GM23338 (cell line): ENCODE results near the gene TMTC2.

ENCODE experiments used
- CREB1 ChIP-seq: fragments of 250-450 bp; sonication (Bioruptor Pico); IDR thresholded peaks from 2 replicates; pipeline ENCODE4 v1.5.0; 2020; ENCODE audit warnings: low read depth, mild to moderate bottlenecking, moderate library complexity
- EZH2 ChIP-seq: fragments of 200-600 bp; sonication (generic); IDR thresholded peaks from one replicate; pipeline ENCODE4 v1.8.0; 2017; ENCODE audit warnings: antibody characterized with exemption, mild to moderate bottlenecking, low read depth; ENCODE audit not compliant: unreplicated experiment
- EZH2phosphoT487 ChIP-seq: fragments of 200-600 bp; sonication (generic); IDR thresholded peaks from one replicate; pipeline ENCODE4 v1.8.1; 2018; ENCODE audit warnings: antibody characterized with exemption; ENCODE audit not compliant: unreplicated experiment
- JUNB ChIP-seq: IDR thresholded peaks from one replicate; pipeline ENCODE4 v1.6.1; 2016; ENCODE audit warnings: antibody characterized with exemption; ENCODE audit not compliant: unreplicated experiment
- NANOG ChIP-seq: IDR thresholded peaks from 2 replicates; pipeline ENCODE4 v1.6.1; 2016; ENCODE audit warnings: antibody characterized with exemption, borderline replicate concordance
- POLR2AphosphoS5 ChIP-seq: IDR thresholded peaks from 2 replicates; pipeline ENCODE4 v1.6.1; 2016; ENCODE audit warnings: antibody characterized with exemption, low read depth
- STAT1 ChIP-seq: IDR thresholded peaks from one replicate; pipeline ENCODE4 v1.6.1; 2016; ENCODE audit warnings: antibody characterized with exemption; ENCODE audit not compliant: unreplicated experiment
- ZNF114 ChIP-seq: fragments of 250-450 bp; sonication (Bioruptor Pico); IDR thresholded peaks from 2 replicates; pipeline ENCODE4 v1.5.0; 2020; ENCODE audit warnings: mild to moderate bottlenecking, moderate library complexity
- ZNF331 ChIP-seq: fragments of 250-450 bp; sonication (Bioruptor Pico); IDR thresholded peaks from 2 replicates; pipeline ENCODE4 v1.5.0; 2020; ENCODE audit warnings: low read depth, mild to moderate bottlenecking, moderate library complexity
- TF ChIP-seq, protein P1 (sequence below), 2 experiments: fragments of 200-600 bp in 1 of 2; sonication (generic) in 1 of 2; conservative IDR thresholded peaks; 2 replicates each; pipeline versions ENCODE4 v1.5.1 to v1.6.1; 2016 to 2017; ENCODE audit warnings: antibody characterized with exemption in 2 of 2, low read depth in 2 of 2, mild to moderate bottlenecking in 2 of 2, moderate library complexity in 1 of 2
- TF ChIP-seq, protein P2 (sequence below): IDR thresholded peaks from one replicate; pipeline ENCODE4 v1.6.1; 2018; ENCODE audit warnings: antibody characterized with exemption; ENCODE audit not compliant: unreplicated experiment
- TF ChIP-seq, protein P3 (sequence below): fragments of 250-450 bp; sonication (Bioruptor Pico); IDR thresholded peaks from 2 replicates; pipeline ENCODE4 v1.5.0; 2020; ENCODE audit warnings: mild to moderate bottlenecking, moderate library complexity
- TF ChIP-seq, protein P4 (sequence below): IDR thresholded peaks from 2 replicates; pipeline ENCODE4 v1.6.1; 2016; ENCODE audit warnings: antibody characterized with exemption

DNA sequence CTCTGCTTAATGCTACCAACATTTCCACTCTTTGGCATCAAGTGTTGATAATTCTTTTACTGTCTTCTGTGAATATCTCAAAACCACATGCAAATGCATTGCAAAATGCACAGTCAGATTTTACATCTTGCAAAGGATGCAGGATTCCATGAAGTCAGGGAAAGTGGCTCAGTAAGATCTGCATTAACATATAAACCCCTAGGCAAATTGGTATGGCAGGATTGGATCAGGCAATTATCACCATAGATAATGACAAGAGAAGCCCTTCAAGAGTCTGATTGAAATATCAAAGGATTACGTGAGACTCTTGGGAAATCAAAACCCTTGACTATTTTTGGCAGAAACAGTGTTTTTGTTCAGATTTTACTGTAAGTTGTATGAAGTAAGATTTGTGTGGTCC is 71.0 kb downstream of the TMTC2 start:
- TF ChIP-seq EZH2 (no peak), ZNF331 (CRISPR knock-in tag) (no peak), NANOG (no peak), CREB1 (CRISPR knock-in tag) (no peak), ZNF114 (no peak), JUNB (no peak), EZH2phosphoT487 (no peak), POLR2AphosphoS5 (no peak), STAT1 (no peak)
- TF ChIP-seq, protein P1, sequence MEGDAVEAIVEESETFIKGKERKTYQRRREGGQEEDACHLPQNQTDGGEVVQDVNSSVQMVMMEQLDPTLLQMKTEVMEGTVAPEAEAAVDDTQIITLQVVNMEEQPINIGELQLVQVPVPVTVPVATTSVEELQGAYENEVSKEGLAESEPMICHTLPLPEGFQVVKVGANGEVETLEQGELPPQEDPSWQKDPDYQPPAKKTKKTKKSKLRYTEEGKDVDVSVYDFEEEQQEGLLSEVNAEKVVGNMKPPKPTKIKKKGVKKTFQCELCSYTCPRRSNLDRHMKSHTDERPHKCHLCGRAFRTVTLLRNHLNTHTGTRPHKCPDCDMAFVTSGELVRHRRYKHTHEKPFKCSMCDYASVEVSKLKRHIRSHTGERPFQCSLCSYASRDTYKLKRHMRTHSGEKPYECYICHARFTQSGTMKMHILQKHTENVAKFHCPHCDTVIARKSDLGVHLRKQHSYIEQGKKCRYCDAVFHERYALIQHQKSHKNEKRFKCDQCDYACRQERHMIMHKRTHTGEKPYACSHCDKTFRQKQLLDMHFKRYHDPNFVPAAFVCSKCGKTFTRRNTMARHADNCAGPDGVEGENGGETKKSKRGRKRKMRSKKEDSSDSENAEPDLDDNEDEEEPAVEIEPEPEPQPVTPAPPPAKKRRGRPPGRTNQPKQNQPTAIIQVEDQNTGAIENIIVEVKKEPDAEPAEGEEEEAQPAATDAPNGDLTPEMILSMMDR (conservative IDR thresholded peaks at IDR 0.05; ENCODE audit: low read depth in 2 of 2): no peak
- TF ChIP-seq, protein P2, sequence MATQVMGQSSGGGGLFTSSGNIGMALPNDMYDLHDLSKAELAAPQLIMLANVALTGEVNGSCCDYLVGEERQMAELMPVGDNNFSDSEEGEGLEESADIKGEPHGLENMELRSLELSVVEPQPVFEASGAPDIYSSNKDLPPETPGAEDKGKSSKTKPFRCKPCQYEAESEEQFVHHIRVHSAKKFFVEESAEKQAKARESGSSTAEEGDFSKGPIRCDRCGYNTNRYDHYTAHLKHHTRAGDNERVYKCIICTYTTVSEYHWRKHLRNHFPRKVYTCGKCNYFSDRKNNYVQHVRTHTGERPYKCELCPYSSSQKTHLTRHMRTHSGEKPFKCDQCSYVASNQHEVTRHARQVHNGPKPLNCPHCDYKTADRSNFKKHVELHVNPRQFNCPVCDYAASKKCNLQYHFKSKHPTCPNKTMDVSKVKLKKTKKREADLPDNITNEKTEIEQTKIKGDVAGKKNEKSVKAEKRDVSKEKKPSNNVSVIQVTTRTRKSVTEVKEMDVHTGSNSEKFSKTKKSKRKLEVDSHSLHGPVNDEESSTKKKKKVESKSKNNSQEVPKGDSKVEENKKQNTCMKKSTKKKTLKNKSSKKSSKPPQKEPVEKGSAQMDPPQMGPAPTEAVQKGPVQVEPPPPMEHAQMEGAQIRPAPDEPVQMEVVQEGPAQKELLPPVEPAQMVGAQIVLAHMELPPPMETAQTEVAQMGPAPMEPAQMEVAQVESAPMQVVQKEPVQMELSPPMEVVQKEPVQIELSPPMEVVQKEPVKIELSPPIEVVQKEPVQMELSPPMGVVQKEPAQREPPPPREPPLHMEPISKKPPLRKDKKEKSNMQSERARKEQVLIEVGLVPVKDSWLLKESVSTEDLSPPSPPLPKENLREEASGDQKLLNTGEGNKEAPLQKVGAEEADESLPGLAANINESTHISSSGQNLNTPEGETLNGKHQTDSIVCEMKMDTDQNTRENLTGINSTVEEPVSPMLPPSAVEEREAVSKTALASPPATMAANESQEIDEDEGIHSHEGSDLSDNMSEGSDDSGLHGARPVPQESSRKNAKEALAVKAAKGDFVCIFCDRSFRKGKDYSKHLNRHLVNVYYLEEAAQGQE: no peak
- TF ChIP-seq, protein P3, sequence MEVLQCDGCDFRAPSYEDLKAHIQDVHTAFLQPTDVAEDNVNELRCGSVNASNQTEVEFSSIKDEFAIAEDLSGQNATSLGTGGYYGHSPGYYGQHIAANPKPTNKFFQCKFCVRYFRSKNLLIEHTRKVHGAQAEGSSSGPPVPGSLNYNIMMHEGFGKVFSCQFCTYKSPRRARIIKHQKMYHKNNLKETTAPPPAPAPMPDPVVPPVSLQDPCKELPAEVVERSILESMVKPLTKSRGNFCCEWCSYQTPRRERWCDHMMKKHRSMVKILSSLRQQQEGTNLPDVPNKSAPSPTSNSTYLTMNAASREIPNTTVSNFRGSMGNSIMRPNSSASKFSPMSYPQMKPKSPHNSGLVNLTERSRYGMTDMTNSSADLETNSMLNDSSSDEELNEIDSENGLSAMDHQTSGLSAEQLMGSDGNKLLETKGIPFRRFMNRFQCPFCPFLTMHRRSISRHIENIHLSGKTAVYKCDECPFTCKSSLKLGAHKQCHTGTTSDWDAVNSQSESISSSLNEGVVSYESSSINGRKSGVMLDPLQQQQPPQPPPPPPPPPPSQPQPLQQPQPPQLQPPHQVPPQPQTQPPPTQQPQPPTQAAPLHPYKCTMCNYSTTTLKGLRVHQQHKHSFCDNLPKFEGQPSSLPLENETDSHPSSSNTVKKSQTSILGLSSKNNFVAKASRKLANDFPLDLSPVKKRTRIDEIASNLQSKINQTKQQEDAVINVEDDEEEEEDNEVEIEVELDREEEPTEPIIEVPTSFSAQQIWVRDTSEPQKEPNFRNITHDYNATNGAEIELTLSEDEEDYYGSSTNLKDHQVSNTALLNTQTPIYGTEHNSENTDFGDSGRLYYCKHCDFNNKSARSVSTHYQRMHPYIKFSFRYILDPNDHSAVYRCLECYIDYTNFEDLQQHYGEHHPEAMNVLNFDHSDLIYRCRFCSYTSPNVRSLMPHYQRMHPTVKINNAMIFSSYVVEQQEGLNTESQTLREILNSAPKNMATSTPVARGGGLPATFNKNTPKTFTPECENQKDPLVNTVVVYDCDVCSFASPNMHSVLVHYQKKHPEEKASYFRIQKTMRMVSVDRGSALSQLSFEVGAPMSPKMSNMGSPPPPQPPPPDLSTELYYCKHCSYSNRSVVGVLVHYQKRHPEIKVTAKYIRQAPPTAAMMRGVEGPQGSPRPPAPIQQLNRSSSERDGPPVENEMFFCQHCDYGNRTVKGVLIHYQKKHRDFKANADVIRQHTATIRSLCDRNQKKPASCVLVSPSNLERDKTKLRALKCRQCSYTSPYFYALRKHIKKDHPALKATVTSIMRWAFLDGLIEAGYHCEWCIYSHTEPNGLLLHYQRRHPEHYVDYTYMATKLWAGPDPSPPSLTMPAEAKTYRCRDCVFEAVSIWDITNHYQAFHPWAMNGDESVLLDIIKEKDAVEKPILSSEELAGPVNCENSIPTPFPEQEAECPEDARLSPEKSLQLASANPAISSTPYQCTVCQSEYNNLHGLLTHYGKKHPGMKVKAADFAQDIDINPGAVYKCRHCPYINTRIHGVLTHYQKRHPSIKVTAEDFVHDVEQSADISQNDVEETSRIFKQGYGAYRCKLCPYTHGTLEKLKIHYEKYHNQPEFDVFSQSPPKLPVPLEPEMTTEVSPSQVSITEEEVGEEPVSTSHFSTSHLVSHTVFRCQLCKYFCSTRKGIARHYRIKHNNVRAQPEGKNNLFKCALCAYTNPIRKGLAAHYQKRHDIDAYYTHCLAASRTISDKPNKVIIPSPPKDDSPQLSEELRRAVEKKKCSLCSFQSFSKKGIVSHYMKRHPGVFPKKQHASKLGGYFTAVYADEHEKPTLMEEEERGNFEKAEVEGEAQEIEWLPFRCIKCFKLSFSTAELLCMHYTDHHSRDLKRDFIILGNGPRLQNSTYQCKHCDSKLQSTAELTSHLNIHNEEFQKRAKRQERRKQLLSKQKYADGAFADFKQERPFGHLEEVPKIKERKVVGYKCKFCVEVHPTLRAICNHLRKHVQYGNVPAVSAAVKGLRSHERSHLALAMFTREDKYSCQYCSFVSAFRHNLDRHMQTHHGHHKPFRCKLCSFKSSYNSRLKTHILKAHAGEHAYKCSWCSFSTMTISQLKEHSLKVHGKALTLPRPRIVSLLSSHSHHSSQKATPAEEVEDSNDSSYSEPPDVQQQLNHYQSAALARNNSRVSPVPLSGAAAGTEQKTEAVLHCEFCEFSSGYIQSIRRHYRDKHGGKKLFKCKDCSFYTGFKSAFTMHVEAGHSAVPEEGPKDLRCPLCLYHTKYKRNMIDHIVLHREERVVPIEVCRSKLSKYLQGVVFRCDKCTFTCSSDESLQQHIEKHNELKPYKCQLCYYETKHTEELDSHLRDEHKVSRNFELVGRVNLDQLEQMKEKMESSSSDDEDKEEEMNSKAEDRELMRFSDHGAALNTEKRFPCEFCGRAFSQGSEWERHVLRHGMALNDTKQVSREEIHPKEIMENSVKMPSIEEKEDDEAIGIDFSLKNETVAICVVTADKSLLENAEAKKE (CRISPR knock-in tag): no peak
- TF ChIP-seq, protein P4, sequence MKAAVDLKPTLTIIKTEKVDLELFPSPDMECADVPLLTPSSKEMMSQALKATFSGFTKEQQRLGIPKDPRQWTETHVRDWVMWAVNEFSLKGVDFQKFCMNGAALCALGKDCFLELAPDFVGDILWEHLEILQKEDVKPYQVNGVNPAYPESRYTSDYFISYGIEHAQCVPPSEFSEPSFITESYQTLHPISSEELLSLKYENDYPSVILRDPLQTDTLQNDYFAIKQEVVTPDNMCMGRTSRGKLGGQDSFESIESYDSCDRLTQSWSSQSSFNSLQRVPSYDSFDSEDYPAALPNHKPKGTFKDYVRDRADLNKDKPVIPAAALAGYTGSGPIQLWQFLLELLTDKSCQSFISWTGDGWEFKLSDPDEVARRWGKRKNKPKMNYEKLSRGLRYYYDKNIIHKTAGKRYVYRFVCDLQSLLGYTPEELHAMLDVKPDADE: no peak
